Measurements from ENCODE around the gene LYPLAL1.

DNA sequence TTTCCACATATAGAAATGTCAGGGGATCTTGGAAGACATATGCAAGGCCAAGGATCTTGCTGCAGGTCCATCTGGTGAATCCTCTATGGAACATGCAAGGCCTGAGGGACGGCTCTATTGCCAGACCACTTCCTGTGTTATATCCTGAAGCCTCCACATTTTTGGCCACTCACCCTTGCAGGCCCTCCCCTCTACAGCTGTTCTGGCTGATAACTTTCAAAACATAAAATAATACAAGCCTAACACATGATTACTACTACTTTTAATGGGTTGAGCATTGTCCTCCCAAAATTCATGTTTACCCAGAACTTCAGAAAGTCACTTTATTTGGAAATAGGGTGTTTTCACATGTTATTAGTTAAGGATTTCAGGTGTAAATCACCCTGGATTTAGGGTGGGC, 18.5 kb upstream of the LYPLAL1 start:
- TF ChIP-seq FOS (IDR thresholded peaks at IDR 0.05; ENCODE audit: low read depth, low read length) (no peak), POLR2A (IDR thresholded peaks at IDR 0.05; ENCODE audit: low read depth, low read length) (no peak), BHLHE40 (IDR thresholded peaks at IDR 0.05; ENCODE audit: low read depth, low read length) (no peak), MAFK (IDR thresholded peaks at IDR 0.05; ENCODE audit: low read depth, low read length) (no peak), RAD21 (IDR thresholded peaks at IDR 0.05; ENCODE audit: low read length) (no peak), MXI1 (IDR thresholded peaks at IDR 0.05; ENCODE audit: borderline replicate concordance, low read depth, low read length) (no peak)
- TF ChIP-seq, protein P1, sequence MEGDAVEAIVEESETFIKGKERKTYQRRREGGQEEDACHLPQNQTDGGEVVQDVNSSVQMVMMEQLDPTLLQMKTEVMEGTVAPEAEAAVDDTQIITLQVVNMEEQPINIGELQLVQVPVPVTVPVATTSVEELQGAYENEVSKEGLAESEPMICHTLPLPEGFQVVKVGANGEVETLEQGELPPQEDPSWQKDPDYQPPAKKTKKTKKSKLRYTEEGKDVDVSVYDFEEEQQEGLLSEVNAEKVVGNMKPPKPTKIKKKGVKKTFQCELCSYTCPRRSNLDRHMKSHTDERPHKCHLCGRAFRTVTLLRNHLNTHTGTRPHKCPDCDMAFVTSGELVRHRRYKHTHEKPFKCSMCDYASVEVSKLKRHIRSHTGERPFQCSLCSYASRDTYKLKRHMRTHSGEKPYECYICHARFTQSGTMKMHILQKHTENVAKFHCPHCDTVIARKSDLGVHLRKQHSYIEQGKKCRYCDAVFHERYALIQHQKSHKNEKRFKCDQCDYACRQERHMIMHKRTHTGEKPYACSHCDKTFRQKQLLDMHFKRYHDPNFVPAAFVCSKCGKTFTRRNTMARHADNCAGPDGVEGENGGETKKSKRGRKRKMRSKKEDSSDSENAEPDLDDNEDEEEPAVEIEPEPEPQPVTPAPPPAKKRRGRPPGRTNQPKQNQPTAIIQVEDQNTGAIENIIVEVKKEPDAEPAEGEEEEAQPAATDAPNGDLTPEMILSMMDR (conservative IDR thresholded peaks at IDR 0.05; ENCODE audit: low read depth, low read length): no peak
- TF ChIP-seq, protein P2, sequence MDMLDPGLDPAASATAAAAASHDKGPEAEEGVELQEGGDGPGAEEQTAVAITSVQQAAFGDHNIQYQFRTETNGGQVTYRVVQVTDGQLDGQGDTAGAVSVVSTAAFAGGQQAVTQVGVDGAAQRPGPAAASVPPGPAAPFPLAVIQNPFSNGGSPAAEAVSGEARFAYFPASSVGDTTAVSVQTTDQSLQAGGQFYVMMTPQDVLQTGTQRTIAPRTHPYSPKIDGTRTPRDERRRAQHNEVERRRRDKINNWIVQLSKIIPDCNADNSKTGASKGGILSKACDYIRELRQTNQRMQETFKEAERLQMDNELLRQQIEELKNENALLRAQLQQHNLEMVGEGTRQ (IDR thresholded peaks at IDR 0.05; ENCODE audit: low read depth, low read length): no peak

Data from IMR-90 (cell line).